ENCODE data around the gene THSD4. TPM values are rescaled to one million over a fixed set of nuclear protein-coding genes. Genes with fewer than 3 reads are reported as not detected.
A peak's percentile ranks its signal among the peaks of the same experiment; 100 is the strongest.

THSD4 gene
- total and polyA plus RNA-seq, 7 donors: 1.4 to 7.8 (median 2.2) TPM

- DNase-seq: no peak
- Histone ChIP-seq H3K36me3 (no peaks in the 10 kb centered on the region), H3K4me1 (no peaks in the 10 kb centered on the region), H3K9me3 (no peaks in the 10 kb centered on the region), H3K27me3 (no peaks in the 10 kb centered on the region), H3K27ac (no peak overlapping the region), H3K4me3 (no peak overlapping the region)
- no peak for TF ChIP-seq CTCF (IDR thresholded peaks at IDR 0.05)
- TF ChIP-seq POLR2A (IDR thresholded peaks at IDR 0.05): no peak
- TF ChIP-seq POLR2AphosphoS5 (IDR thresholded peaks at IDR 0.05): no peak
- no peak for TF ChIP-seq EP300 (IDR thresholded peaks at IDR 0.05)
- intact Hi-C loops (cut with DNase I): no loop called here
- 87 to 88% methylated on average over 5 of the region's 5 CpGs for WGBS, 2 donors
Observed at GRCh38 chr15:71742964-71743363, 627.7 kb downstream of the THSD4 start.

GRCh38 chr15:71743861-71744382, 628.7 kb downstream of the THSD4 start:
- TF ChIP-seq POLR2AphosphoS5 (IDR thresholded peaks at IDR 0.05) (no peak), EP300 (IDR thresholded peaks at IDR 0.05) (no peak), CTCF (IDR thresholded peaks at IDR 0.05) (peak; percentile 28 to 56 (median 50)), POLR2A (IDR thresholded peaks at IDR 0.05) (no peak)
- Histone ChIP-seq H3K9me3 (no peaks in the 10 kb centered on the region), H3K4me1 (no peaks in the 10 kb centered on the region), H3K36me3 (no peaks in the 10 kb centered on the region), H3K4me3 (no peak overlapping the region), H3K27me3 (no peaks in the 10 kb centered on the region), H3K27ac (no peak overlapping the region)
- DNase-seq: no peak
- intact Hi-C loops (cut with DNase I): loop anchor here (1.0 to 2.0 kb wide), 2 partner anchors 57 to 412 kb away; no protein-coding TSS in a partner anchor
- 18 to 22% methylated on average over 6 of the region's 6 CpGs for WGBS, 2 donors

GRCh38 chr15:71746719-71747118, 631.4 kb downstream of the THSD4 start:
- H3K36me3 ChIP-seq: no peaks in the 10 kb centered on the region
- DNase-seq: no peak
- intact Hi-C loops (cut with DNase I): no loop called here
- H3K9me3 ChIP-seq: no peaks in the 10 kb centered on the region
- no peaks in the 10 kb centered on the region for H3K27me3 ChIP-seq
- H3K4me3 ChIP-seq: no peak overlapping the region
- TF ChIP-seq POLR2A (IDR thresholded peaks at IDR 0.05) (no peak), CTCF (IDR thresholded peaks at IDR 0.05) (no peak)
- WGBS, 2 donors: 70 to 87% methylated on average over 17 of the region's 17 CpGs
- H3K4me1 ChIP-seq: no peaks in the 10 kb centered on the region
- no peak overlapping the region for H3K27ac ChIP-seq

GRCh38 chr15:71747128-71748083, 632.1 kb downstream of the THSD4 start:
- intact Hi-C loops (cut with DNase I): no loop called here
- Histone ChIP-seq H3K4me1 (no peaks in the 10 kb centered on the region), H3K27me3 (no peaks in the 10 kb centered on the region), H3K36me3 (no peaks in the 10 kb centered on the region), H3K9me3 (no peaks in the 10 kb centered on the region), H3K4me3 (no peak overlapping the region), H3K27ac (no peak overlapping the region)
- WGBS, 2 donors: 22 to 59% methylated on average over 12 of the region's 12 CpGs
- TF ChIP-seq CTCF (IDR thresholded peaks at IDR 0.05) (no peak), POLR2AphosphoS5 (IDR thresholded peaks at IDR 0.05) (no peak), POLR2A (IDR thresholded peaks at IDR 0.05) (no peak), EP300 (IDR thresholded peaks at IDR 0.05) (no peak)
- DNase-seq: no peak

Data from sigmoid colon (tissue), 7 donors.